WTC11 (cell line): Measurements from ENCODE around the gene SORCS2. TPM values are rescaled to one million over a fixed set of nuclear protein-coding genes. Genes with fewer than 3 reads are reported as not detected.

ENCODE experiments used
- ATAC-seq: fragments of 200-7000 bp; cut with Tn5 transposase; 2 replicates; pipeline ENCODE4 v1.10.0; 2021; ENCODE audit warnings: mild to moderate bottlenecking, moderate library complexity
- CTCF ChIA-PET: fragments of 300-600 bp; sonication (Branson Sonifier 250); formaldehyde crosslinking; loops from one replicate; lab custom pipeline; 2021; ENCODE audit warnings: antibody characterized with exemption; lab: Charles Lee
- POLR2A ChIA-PET: fragments of 350-600 bp; sonication (Branson Sonifier 250); formaldehyde crosslinking; loops from one replicate; lab custom pipeline; 2021; ENCODE audit warnings: antibody characterized with exemption; lab: Charles Lee
- DNase-seq: peaks from one replicate; pipeline ENCODE4 v3.0.0; 2021; ENCODE audit warnings: low spot score
- H3K27ac Mint-ChIP-seq: 2 replicates; pipeline ENCODE4 v1.8.0; 2021; ENCODE audit warnings: mixed read lengths
- H3K27me3 Mint-ChIP-seq: 2 replicates; pipeline ENCODE4 v1.8.0; 2021; ENCODE audit warnings: low read depth, mild to moderate bottlenecking, moderate library complexity, mixed read lengths
- H3K36me3 Mint-ChIP-seq: 2 replicates; pipeline ENCODE4 v1.8.0; 2021; ENCODE audit warnings: mixed read lengths
- H3K4me1 Mint-ChIP-seq: 2 replicates; pipeline ENCODE4 v1.8.0; 2022; ENCODE audit warnings: mixed read lengths
- H3K4me3 Mint-ChIP-seq: 2 replicates; pipeline ENCODE4 v1.8.0; 2021; ENCODE audit warnings: mild to moderate bottlenecking, moderate library complexity, mixed read lengths
- H3K9me3 Mint-ChIP-seq: 2 replicates; pipeline ENCODE4 v1.8.0; 2021; ENCODE audit warnings: mixed read lengths
- CDX4 ChIP-seq: fragments of 250-450 bp; sonication (Bioruptor Pico); IDR thresholded peaks from 2 replicates; pipeline ENCODE4 v1.9.0; 2021; ENCODE audit warnings: moderate library complexity, mild to moderate bottlenecking, inconsistent platforms, borderline replicate concordance
- E2F1 ChIP-seq: sonication (generic); formaldehyde crosslinking; IDR thresholded peaks from 2 replicates; pipeline ENCODE4 v1.8.0; 2022; ENCODE audit warnings: mild to moderate bottlenecking, missing genetic modification reagents
- E2F5 ChIP-seq: sonication (generic); formaldehyde crosslinking; IDR thresholded peaks from 2 replicates; pipeline ENCODE4 v1.8.1; 2022; ENCODE audit warnings: mild to moderate bottlenecking, moderate library complexity, missing genetic modification reagents
- ELF4 ChIP-seq: sonication (generic); formaldehyde crosslinking; IDR thresholded peaks from 2 replicates; pipeline ENCODE4 v1.8.1; 2022; ENCODE audit warnings: low read depth, mild to moderate bottlenecking, moderate library complexity, missing genetic modification reagents
- ETV6 ChIP-seq: sonication (generic); formaldehyde crosslinking; IDR thresholded peaks from 2 replicates; pipeline ENCODE4 v1.8.1; 2022; ENCODE audit warnings: mild to moderate bottlenecking, missing genetic modification reagents
- HMGA2 ChIP-seq: fragments of 250-450 bp; sonication (Bioruptor Pico); IDR thresholded peaks from 2 replicates; pipeline ENCODE4 v1.4.0; 2021; ENCODE audit warnings: mild to moderate bottlenecking, moderate library complexity
- NFYB ChIP-seq: sonication (generic); formaldehyde crosslinking; conservative IDR thresholded peaks from 2 replicates; pipeline ENCODE4 v1.8.0; 2022; ENCODE audit warnings: low read depth, missing genetic modification reagents
- NR3C1 ChIP-seq: sonication (generic); formaldehyde crosslinking; conservative IDR thresholded peaks from 2 replicates; pipeline ENCODE4 v1.8.1; 2023; ENCODE audit warnings: low read depth, mild to moderate bottlenecking, missing genetic modification reagents
- OVOL2 ChIP-seq: fragments of 250-450 bp; sonication (Bioruptor Pico); IDR thresholded peaks from 2 replicates; pipeline ENCODE4 v1.9.0; 2021; ENCODE audit warnings: mild to moderate bottlenecking, borderline replicate concordance
- SMAD4 ChIP-seq: sonication (generic); formaldehyde crosslinking; IDR thresholded peaks from 2 replicates; pipeline ENCODE4 v1.8.0; 2022; ENCODE audit warnings: mild to moderate bottlenecking, missing genetic modification reagents
- USF1 ChIP-seq: sonication (generic); formaldehyde crosslinking; IDR thresholded peaks from 2 replicates; pipeline ENCODE4 v1.8.0; 2022; ENCODE audit warnings: mild to moderate bottlenecking, missing genetic modification reagents
- ZBTB43 ChIP-seq: sonication (generic); formaldehyde crosslinking; IDR thresholded peaks from 2 replicates; pipeline ENCODE4 v1.8.1; 2023; ENCODE audit warnings: mild to moderate bottlenecking, missing genetic modification reagents
- ZNF281 ChIP-seq: sonication (generic); formaldehyde crosslinking; IDR thresholded peaks from 2 replicates; pipeline ENCODE4 v1.8.0; 2023; ENCODE audit warnings: mild to moderate bottlenecking, missing genetic modification reagents
- ZNF317 ChIP-seq: sonication (generic); formaldehyde crosslinking; IDR thresholded peaks from 2 replicates; pipeline ENCODE4 v1.8.1; 2023; ENCODE audit warnings: low read depth, mild to moderate bottlenecking, moderate library complexity, missing genetic modification reagents, borderline replicate concordance
- ZNF396 ChIP-seq: fragments of 250-450 bp; sonication (Bioruptor Pico); IDR thresholded peaks from 2 replicates; pipeline ENCODE4 v1.8.0; 2021; ENCODE audit warnings: mild to moderate bottlenecking, moderate library complexity, borderline replicate concordance
- ZNF671 ChIP-seq: fragments of 250-450 bp; sonication (Bioruptor Pico); IDR thresholded peaks from 2 replicates; pipeline ENCODE4 v1.8.0; 2021; ENCODE audit warnings: mild to moderate bottlenecking
- ZSCAN18 ChIP-seq: fragments of 250-450 bp; sonication (Bioruptor Pico); IDR thresholded peaks from 2 replicates; pipeline ENCODE4 v2.1.2; 2022; ENCODE audit warnings: mild to moderate bottlenecking, moderate library complexity
- total RNA-seq: library from RNA; stranded (reverse); gene quantifications from 3 replicates; pipeline ENCODE4 v1.2.3, GENCODE V29; 2021

SORCS2 gene
- total RNA-seq, 1 experiment from 2014 or later = 6.6 TPM

GRCh38 chr4:7293703-7294102 is 101.4 kb downstream of the SORCS2 start:
- DNase-seq (no peak), ATAC-seq (no peak)
- H3K4me1 Mint-ChIP-seq = peaks cover 3% of the 10 kb centered on the region; the same call in 1 of the 2 replicates
- ChIA-PET POLR2A (no interaction called here), CTCF (interaction anchor here (0.7 kb wide), 1 partner anchor 42 kb away, joined by 5 read pairs; no protein-coding TSS in a partner anchor)
- no peak overlapping the region for H3K4me3 Mint-ChIP-seq
- no peaks in the 10 kb centered on the region for H3K27me3 Mint-ChIP-seq
- no peaks in the 10 kb centered on the region for H3K36me3 Mint-ChIP-seq
- TF ChIP-seq ETV6 (CRISPR knock-in tag) (no peak), HMGA2 (CRISPR knock-in tag) (no peak), ZNF317 (CRISPR knock-in tag) (no peak), ELF4 (CRISPR knock-in tag) (no peak), NR3C1 (CRISPR knock-in tag) (no peak), E2F1 (CRISPR knock-in tag) (no peak), ZBTB43 (CRISPR knock-in tag) (no peak), NFYB (CRISPR knock-in tag) (no peak), USF1 (CRISPR knock-in tag) (no peak), ZNF281 (CRISPR knock-in tag) (no peak), E2F5 (CRISPR knock-in tag) (no peak), ZNF396 (CRISPR knock-in tag) (no peak), CDX4 (no peak), OVOL2 (CRISPR knock-in tag) (no peak), SMAD4 (CRISPR knock-in tag) (no peak), ZNF671 (CRISPR knock-in tag) (no peak), ZSCAN18 (no peak)
- no peak overlapping the region for H3K27ac Mint-ChIP-seq
- no peaks in the 10 kb centered on the region for H3K9me3 Mint-ChIP-seq
